DOHH2 (cell line): ENCODE results near the gene RNF207.

Source experiments
- H3F3A ChIP-seq: fragments of 200-600 bp; sonication (generic), shearing (Covaris generic); 2 replicates; pipeline ENCODE4 v1.6.0; 2016; ENCODE audit warnings: antibody characterized with exemption, mild to moderate bottlenecking; ENCODE audit not compliant: control insufficient read depth, insufficient read depth
- H3K27ac ChIP-seq: fragments of 200-600 bp; sonication (generic); 2 replicates; pipeline ENCODE4 v1.5.1; 2014; ENCODE audit warnings: low read depth, mild to moderate bottlenecking, low read length, moderate library complexity
- H3K27me3 ChIP-seq: fragments of 200-600 bp; sonication (generic); 2 replicates; pipeline ENCODE4 v1.6.1; 2014; ENCODE audit warnings: mild to moderate bottlenecking, low read length, mixed read lengths; ENCODE audit not compliant: control insufficient read depth
- H3K36me3 ChIP-seq: fragments of 200-600 bp; sonication (generic); 2 replicates; pipeline ENCODE4 v1.6.1; 2014; ENCODE audit warnings: mild to moderate bottlenecking, low read length, moderate library complexity, mixed read lengths; ENCODE audit not compliant: control insufficient read depth
- H3K4me1 ChIP-seq: fragments of 200-600 bp; sonication (generic); 2 replicates; pipeline ENCODE4 v1.6.1; 2014; ENCODE audit warnings: mild to moderate bottlenecking, low read length, mixed read lengths; ENCODE audit not compliant: control insufficient read depth
- H3K4me2 ChIP-seq: fragments of 200-600 bp; sonication (generic); 2 replicates; pipeline ENCODE4 v1.6.0; 2014; ENCODE audit warnings: mild to moderate bottlenecking, low read length, moderate library complexity
- H3K4me3 ChIP-seq: fragments of 200-600 bp; sonication (generic); 2 replicates; pipeline ENCODE4 v1.5.1; 2014; ENCODE audit warnings: mild to moderate bottlenecking, low read length, mixed read lengths
- H3K79me2 ChIP-seq: fragments of 200-600 bp; sonication (generic); 2 replicates; pipeline ENCODE4 v1.6.1; 2014; ENCODE audit warnings: mild to moderate bottlenecking, low read length, mixed read lengths; ENCODE audit not compliant: control insufficient read depth
- H3K9me2 ChIP-seq: fragments of 200-600 bp; sonication (generic); replicated peaks from 2 replicates; pipeline ENCODE4 v1.6.1; 2014; ENCODE audit warnings: mild to moderate bottlenecking, low read length, mixed read lengths; ENCODE audit not compliant: control insufficient read depth
- H3K9me3 ChIP-seq: fragments of 200-600 bp; sonication (generic); 2 replicates; pipeline ENCODE4 v1.6.1; 2014; ENCODE audit warnings: antibody characterized with exemption, low read length, mixed read lengths; ENCODE audit not compliant: control insufficient read depth, insufficient read depth
- H4K20me1 ChIP-seq: fragments of 200-600 bp; sonication (generic); 2 replicates; pipeline ENCODE4 v1.6.0; 2014; ENCODE audit warnings: low read depth, mild to moderate bottlenecking, antibody characterized with exemption, low read length, moderate library complexity; ENCODE audit not compliant: control insufficient read depth, insufficient read depth
- EZH2phosphoT487 ChIP-seq: fragments of 200-600 bp; sonication (generic); IDR thresholded peaks from 2 replicates; pipeline ENCODE4 v1.6.1; 2017; ENCODE audit warnings: borderline replicate concordance, mild to moderate bottlenecking, antibody characterized with exemption, low read length, moderate library complexity, mixed read lengths
- TF ChIP-seq, protein P1 (sequence below): fragments of 200-600 bp; sonication (generic); IDR thresholded peaks from one replicate; pipeline ENCODE4 v1.5.1; 2014; ENCODE audit warnings: antibody characterized with exemption, mild to moderate bottlenecking, low read depth, low read length; ENCODE audit not compliant: poor library complexity, severe bottlenecking

RNF207 gene

DNA sequence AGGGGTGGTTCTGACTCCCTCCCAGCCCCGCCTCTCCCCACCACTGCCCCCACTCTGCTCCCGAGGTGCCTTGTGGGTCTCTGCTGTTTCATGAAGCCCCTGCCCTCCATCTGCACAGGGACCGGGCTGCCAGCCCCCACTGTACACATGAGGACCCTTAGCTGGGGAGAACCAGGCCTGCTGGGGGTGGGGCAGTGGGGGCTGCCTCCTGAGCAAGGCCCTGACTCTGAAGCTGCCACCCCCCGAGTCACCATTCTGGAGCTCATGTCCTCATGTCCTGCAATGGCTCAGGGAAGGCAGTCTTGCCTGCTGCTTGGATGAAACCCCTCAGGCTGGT, 46.4 kb downstream of the RNF207 start:
- H3K27me3 ChIP-seq, result peaks cover 4% of the 10 kb centered on the region; the same call in 1 of the 2 replicates
- no peaks in the 10 kb centered on the region for H3K9me2 ChIP-seq
- TF ChIP-seq, protein P1, sequence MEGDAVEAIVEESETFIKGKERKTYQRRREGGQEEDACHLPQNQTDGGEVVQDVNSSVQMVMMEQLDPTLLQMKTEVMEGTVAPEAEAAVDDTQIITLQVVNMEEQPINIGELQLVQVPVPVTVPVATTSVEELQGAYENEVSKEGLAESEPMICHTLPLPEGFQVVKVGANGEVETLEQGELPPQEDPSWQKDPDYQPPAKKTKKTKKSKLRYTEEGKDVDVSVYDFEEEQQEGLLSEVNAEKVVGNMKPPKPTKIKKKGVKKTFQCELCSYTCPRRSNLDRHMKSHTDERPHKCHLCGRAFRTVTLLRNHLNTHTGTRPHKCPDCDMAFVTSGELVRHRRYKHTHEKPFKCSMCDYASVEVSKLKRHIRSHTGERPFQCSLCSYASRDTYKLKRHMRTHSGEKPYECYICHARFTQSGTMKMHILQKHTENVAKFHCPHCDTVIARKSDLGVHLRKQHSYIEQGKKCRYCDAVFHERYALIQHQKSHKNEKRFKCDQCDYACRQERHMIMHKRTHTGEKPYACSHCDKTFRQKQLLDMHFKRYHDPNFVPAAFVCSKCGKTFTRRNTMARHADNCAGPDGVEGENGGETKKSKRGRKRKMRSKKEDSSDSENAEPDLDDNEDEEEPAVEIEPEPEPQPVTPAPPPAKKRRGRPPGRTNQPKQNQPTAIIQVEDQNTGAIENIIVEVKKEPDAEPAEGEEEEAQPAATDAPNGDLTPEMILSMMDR, result no peak
- TF ChIP-seq EZH2phosphoT487, result no peak
- H3F3A ChIP-seq, result no peaks in the 10 kb centered on the region
- no peaks in the 10 kb centered on the region for H3K9me3 ChIP-seq
- no peak overlapping the region for H3K4me2 ChIP-seq
- H4K20me1 ChIP-seq, result 0 out of 2 replicates have a peak, but pooled peaks cover 3% of the 10 kb centered on the region
- no peak overlapping the region for H3K4me3 ChIP-seq
- no peaks in the 10 kb centered on the region for H3K4me1 ChIP-seq
- no peaks in the 10 kb centered on the region for H3K79me2 ChIP-seq
- no peaks in the 10 kb centered on the region for H3K36me3 ChIP-seq
- no peak overlapping the region for H3K27ac ChIP-seq

DNA sequence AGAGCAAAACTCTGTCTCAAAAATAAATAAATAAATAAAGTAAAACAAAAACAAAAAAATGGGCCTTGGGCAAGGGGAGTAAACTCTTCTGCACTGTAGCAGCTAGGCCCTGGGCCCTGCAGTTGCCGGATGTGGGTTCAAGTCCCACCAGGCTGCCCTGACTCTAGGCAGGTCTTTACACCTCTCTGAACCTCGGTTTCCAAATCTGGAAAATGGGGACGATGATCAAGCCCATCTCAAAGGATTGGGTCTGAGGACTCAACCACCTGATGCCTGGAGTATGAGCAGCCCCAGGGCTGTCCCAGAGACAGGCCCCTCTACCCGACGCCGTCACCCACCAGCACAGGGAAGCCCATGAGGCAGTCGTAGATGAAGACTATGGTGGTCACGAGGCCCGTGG, 47.5 kb downstream of the RNF207 start:
- H3K79me2 ChIP-seq, result no peaks in the 10 kb centered on the region
- no peaks in the 10 kb centered on the region for H3K36me3 ChIP-seq
- H3F3A ChIP-seq, result no peaks in the 10 kb centered on the region
- no peak overlapping the region for H3K4me3 ChIP-seq
- no peaks in the 10 kb centered on the region for H3K4me1 ChIP-seq
- TF ChIP-seq, protein P1, result no peak
- no peak for TF ChIP-seq EZH2phosphoT487
- H3K4me2 ChIP-seq, result no peak overlapping the region
- peaks cover 4% of the 10 kb centered on the region; the same call in 1 of the 2 replicates for H3K27me3 ChIP-seq
- 0 out of 2 replicates have a peak, but pooled peaks cover 3% of the 10 kb centered on the region for H4K20me1 ChIP-seq
- no peaks in the 10 kb centered on the region for H3K9me2 ChIP-seq
- no peaks in the 10 kb centered on the region for H3K9me3 ChIP-seq
- no peak overlapping the region for H3K27ac ChIP-seq

DNA sequence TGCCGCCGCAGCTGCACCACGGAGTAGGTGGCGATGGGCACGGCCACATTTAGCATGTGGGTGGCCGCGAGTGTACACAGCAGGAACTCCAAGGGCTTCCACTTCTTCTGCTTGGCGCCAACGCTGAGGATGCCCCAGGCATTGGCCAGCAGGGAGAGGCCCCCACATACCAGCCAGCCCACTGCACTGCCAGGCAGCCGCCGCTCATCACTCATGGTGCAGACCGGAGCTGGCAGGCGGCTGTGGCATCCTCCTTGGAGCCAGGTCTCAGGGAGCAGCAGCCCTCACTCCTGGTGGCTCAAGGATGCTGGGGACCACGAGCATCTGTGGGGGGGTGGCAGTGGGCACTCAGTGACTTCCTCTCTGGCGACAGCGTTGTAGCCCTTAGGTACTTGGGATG, 48.8 kb downstream of the RNF207 start:
- peaks cover 13% of the 10 kb centered on the region for H3K27me3 ChIP-seq
- no peaks in the 10 kb centered on the region for H3K36me3 ChIP-seq
- H3K27ac ChIP-seq, result no peak overlapping the region
- no peaks in the 10 kb centered on the region for H3K9me2 ChIP-seq
- no peak overlapping the region for H3K4me3 ChIP-seq
- TF ChIP-seq, protein P1, result no peak
- H3K4me2 ChIP-seq, result no peak overlapping the region
- H4K20me1 ChIP-seq, result peaks cover 3% of the 10 kb centered on the region; the same call in 1 of the 2 replicates
- H3K79me2 ChIP-seq, result no peaks in the 10 kb centered on the region
- no peaks in the 10 kb centered on the region for H3K9me3 ChIP-seq
- H3K4me1 ChIP-seq, result peaks cover 3% of the 10 kb centered on the region
- H3F3A ChIP-seq, result no peaks in the 10 kb centered on the region; the same call in 1 of the 2 replicates
